Colon (tissue), 2 donors: ENCODE measurements around the gene PTGS1.

ENCODE experiments used
- FAIRE-seq: peaks from 2 replicates; lab custom pipeline; 2012; peaks lifted over from hg19 to GRCh38; lab: Jason Lieb, UNC
- donor health status: control.
- donor health status: control.

Gene PTGS1

GRCh38 chr9:122374885-122375420 is 4.1 kb downstream of the PTGS1 start:
- no peak for FAIRE-seq

- FAIRE-seq, result no peak
These were observed 6.0 kb downstream of the PTGS1 start for GRCh38 chr9:122376796-122377195.

- no peak for FAIRE-seq
These were observed 6.7 kb downstream of the PTGS1 start for GRCh38 chr9:122377241-122378164.

- no peak for FAIRE-seq
These were observed 7.4 kb downstream of the PTGS1 start for GRCh38 chr9:122378236-122378635.

GRCh38 chr9:122379340-122379739 is 8.5 kb downstream of the PTGS1 start:
- no peak for FAIRE-seq

- FAIRE-seq, result no peak
These were observed 9.5 kb downstream of the PTGS1 start for GRCh38 chr9:122380293-122380692.

- no peak for FAIRE-seq
These were observed 10.6 kb downstream of the PTGS1 start for GRCh38 chr9:122381206-122381950.

- FAIRE-seq, result no peak
These were observed 12.4 kb downstream of the PTGS1 start for GRCh38 chr9:122382901-122383850.

- no peak for FAIRE-seq
These were observed 13.2 kb downstream of the PTGS1 start for GRCh38 chr9:122383992-122384461.

- no peak for FAIRE-seq
These were observed 15.6 kb downstream of the PTGS1 start for GRCh38 chr9:122386311-122386872.

- no peak for FAIRE-seq
These were observed 16.7 kb downstream of the PTGS1 start for GRCh38 chr9:122387536-122387935.

GRCh38 chr9:122389195-122389594 is 18.4 kb downstream of the PTGS1 start:
- FAIRE-seq, result no peak

GRCh38 chr9:122389799-122390481 is 19.1 kb downstream of the PTGS1 start:
- FAIRE-seq, result no peak

GRCh38 chr9:122392284-122392683 is 21.5 kb downstream of the PTGS1 start:
- no peak for FAIRE-seq

- no peak for FAIRE-seq
These were observed 21.9 kb downstream of the PTGS1 start for GRCh38 chr9:122392714-122393113.

GRCh38 chr9:122393284-122393983 is 22.6 kb downstream of the PTGS1 start:
- FAIRE-seq, result no peak

- no peak for FAIRE-seq
These were observed 23.7 kb downstream of the PTGS1 start for GRCh38 chr9:122394265-122395125.

GRCh38 chr9:122396614-122397148 is 25.9 kb downstream of the PTGS1 start:
- FAIRE-seq, result no peak

GRCh38 chr9:122397749-122398148 is 26.9 kb downstream of the PTGS1 start:
- no peak for FAIRE-seq
